Measurements from ENCODE around the gene AARS1.
"Not testable (repeated sequence)": the region's sequence is repeated elsewhere in the genome, so short reads cannot be mapped to it uniquely, and the experiment has no call there.

Gene AARS1

GRCh38 chr16:70203508-70203907, 85.8 kb downstream of the AARS1 start:
- H3K4me1 ChIP-seq (ENCODE audit: control insufficient read depth, insufficient read depth, low read length, poor library complexity, severe bottlenecking); H3K4me3 ChIP-seq (ENCODE audit: insufficient read depth, low read depth, low read length, poor library complexity, severe bottlenecking); H3K27me3 ChIP-seq (replicated peaks; ENCODE audit: control insufficient read depth, insufficient read depth, low read length, poor library complexity, severe bottlenecking); H3K36me3 ChIP-seq (ENCODE audit: control insufficient read depth, insufficient read depth, low read length); H3K9me3 ChIP-seq (ENCODE audit: control insufficient read depth, low read length); H3K27ac ChIP-seq (ENCODE audit: insufficient read depth, low read length, poor library complexity, severe bottlenecking); DNase-seq: not testable (repeated sequence)
